T-helper 17 cell (primary cell): Measurements from ENCODE around the gene EXOSC7. TPM values are rescaled to one million over a fixed set of nuclear protein-coding genes. Genes with fewer than 3 reads are reported as not detected.

Experiments
- ATAC-seq: fragments of 150-1000 bp; cut with Tn5 transposase; 2 replicates; pipeline ENCODE4 v1.10.0; 2021; ENCODE audit warnings: mild to moderate bottlenecking, moderate library complexity
- DNase-seq, 3 donors: peaks; one replicate each; pipeline versions ENCODE4 v3.0.0 to v3.0.0-alpha.2; 2020 to 2021
- H3K9me3 ChIP-seq: one replicate; pipeline ENCODE4 v1.7.0; 2013; ENCODE audit warnings: low read length, mild to moderate bottlenecking; ENCODE audit not compliant: control insufficient read depth, poor library complexity, severe bottlenecking
- H3K27ac Mint-ChIP-seq: one replicate; pipeline ENCODE4 v1.8.0; 2022; ENCODE audit warnings: mild to moderate bottlenecking, moderate library complexity, mixed read lengths
- H3K27me3 Mint-ChIP-seq: one replicate; pipeline ENCODE4 v1.8.0; 2022; ENCODE audit warnings: mixed read lengths
- H3K36me3 Mint-ChIP-seq: one replicate; pipeline ENCODE4 v1.8.0; 2022; ENCODE audit warnings: low read depth, mixed read lengths
- H3K4me1 Mint-ChIP-seq: one replicate; pipeline ENCODE4 v1.8.0; 2022; ENCODE audit warnings: mild to moderate bottlenecking, mixed read lengths
- H3K4me3 Mint-ChIP-seq: one replicate; pipeline ENCODE4 v1.8.0; 2022; ENCODE audit warnings: mild to moderate bottlenecking, moderate library complexity, mixed read lengths
- total RNA-seq, 4 donors: library from RNA in 2 of 4; stranded (reverse) in 2 of 4; gene quantifications; one replicate each; pipeline ENCODE4 v1.2.3 and lab custom pipeline; 2022 to 2026

The EXOSC7 gene
- total RNA-seq, 2 donors from 2014 or later, result 36.5 to 36.9 TPM

DNA sequence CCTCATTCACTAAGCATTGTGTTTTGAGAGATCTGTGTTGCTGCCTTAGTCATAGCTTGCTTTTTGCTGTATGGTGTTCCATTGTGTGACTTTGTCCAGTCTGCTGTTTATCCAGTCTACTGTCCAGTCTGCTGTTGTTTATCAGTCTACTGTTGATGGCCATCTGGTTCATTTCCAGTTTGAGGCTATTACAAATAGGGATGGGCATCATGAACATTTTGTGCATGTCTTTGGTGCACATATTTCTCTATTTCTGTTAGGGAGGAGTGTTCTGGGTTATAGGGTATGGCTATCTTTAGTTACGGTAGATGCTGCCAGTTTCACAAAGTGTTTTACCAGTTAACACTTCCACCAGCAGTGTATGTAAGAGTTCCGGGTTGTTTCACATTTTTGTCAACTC is 27.8 kb downstream of the EXOSC7 start:
- no peaks in the 10 kb centered on the region for H3K9me3 ChIP-seq
- H3K27ac Mint-ChIP-seq, result no peak overlapping the region
- ATAC-seq, result no peak
- peak overlapping the region; percentile 28 for H3K4me3 Mint-ChIP-seq
- H3K27me3 Mint-ChIP-seq, result no peaks in the 10 kb centered on the region
- H3K36me3 Mint-ChIP-seq, result peaks cover 10% of the 10 kb centered on the region
- H3K4me1 Mint-ChIP-seq, result peaks cover 32% of the 10 kb centered on the region
- DNase-seq, result no peak

DNA sequence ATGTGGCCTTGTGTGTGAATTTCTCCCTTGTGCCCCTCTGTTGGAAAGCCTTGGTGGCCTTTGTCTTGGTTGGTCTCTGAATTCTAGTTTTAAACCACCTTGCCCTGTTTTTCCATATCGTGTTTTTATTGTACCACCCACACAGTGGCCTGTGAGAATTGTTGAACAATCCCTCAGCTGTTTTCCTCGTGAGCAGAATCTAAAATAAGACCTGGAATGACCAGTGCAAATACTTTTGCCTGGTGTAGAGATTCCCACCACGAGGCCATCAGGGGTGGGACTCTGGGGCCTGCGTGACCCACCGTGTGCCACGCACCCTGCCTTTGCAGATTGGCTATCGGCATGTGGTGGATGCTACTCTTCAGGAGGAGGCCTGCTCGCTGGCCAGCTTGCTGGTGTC is 31.0 kb downstream of the EXOSC7 start:
- peak overlapping the region; percentile 90 for H3K27ac Mint-ChIP-seq
- H3K4me1 Mint-ChIP-seq, result peaks cover 57% of the 10 kb centered on the region
- H3K9me3 ChIP-seq, result no peaks in the 10 kb centered on the region
- no peaks in the 10 kb centered on the region for H3K27me3 Mint-ChIP-seq
- peaks cover 14% of the 10 kb centered on the region for H3K36me3 Mint-ChIP-seq
- DNase-seq (no peak), ATAC-seq (no peak)
- peak overlapping the region; percentile 41 for H3K4me3 Mint-ChIP-seq

DNA sequence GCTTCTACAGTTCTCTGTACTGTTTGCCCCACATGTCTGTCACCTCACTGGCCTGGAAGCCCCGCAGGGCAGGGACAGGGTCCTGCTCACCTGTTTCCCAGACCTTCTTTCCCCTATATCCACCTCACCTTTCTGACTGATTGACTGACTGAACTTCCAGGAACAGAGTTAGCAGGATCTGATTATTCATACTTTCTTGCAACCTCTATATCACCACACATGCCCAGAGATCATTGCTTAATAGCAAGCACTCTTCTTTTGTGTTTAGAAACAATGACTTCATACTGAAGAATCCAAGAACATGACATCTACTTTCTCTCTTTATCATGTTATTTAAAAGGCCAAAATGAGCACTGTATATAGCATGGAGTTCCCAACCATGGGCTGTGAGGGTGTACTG is 32.1 kb downstream of the EXOSC7 start:
- ATAC-seq, result no peak
- H3K36me3 Mint-ChIP-seq, result peaks cover 16% of the 10 kb centered on the region
- H3K9me3 ChIP-seq, result no peaks in the 10 kb centered on the region
- no peak for DNase-seq
- peaks cover 59% of the 10 kb centered on the region for H3K4me1 Mint-ChIP-seq
- H3K27ac Mint-ChIP-seq, result peak overlapping the region; percentile 90
- peak overlapping the region; percentile 39 for H3K4me3 Mint-ChIP-seq
- H3K27me3 Mint-ChIP-seq, result no peaks in the 10 kb centered on the region

DNA sequence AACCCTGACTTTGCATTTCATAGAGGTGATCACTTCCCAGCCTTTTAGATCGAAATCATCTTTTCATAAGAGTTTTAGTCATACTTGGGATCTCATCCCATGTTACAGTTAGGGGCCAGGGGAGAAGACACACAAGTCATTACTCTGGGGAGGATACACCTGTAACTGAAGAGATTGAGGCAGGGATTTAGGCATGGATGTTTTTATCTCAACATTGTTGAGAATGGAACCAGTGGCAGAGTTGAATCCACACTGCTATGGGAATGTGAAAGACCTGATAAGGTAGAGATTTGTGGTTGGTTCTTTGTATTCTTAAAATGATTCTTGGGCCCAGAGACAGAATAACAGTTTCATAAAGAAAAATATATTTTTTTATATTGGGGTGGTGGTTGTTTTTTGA is 33.8 kb downstream of the EXOSC7 start:
- Mint-ChIP-seq H3K4me3 (no peak overlapping the region), H3K27ac (peak overlapping the region; percentile 90), H3K4me1 (peaks cover 54% of the 10 kb centered on the region), H3K36me3 (peaks cover 15% of the 10 kb centered on the region), H3K27me3 (no peaks in the 10 kb centered on the region)
- DNase-seq (no peak), ATAC-seq (no peak)
- no peaks in the 10 kb centered on the region for H3K9me3 ChIP-seq

DNA sequence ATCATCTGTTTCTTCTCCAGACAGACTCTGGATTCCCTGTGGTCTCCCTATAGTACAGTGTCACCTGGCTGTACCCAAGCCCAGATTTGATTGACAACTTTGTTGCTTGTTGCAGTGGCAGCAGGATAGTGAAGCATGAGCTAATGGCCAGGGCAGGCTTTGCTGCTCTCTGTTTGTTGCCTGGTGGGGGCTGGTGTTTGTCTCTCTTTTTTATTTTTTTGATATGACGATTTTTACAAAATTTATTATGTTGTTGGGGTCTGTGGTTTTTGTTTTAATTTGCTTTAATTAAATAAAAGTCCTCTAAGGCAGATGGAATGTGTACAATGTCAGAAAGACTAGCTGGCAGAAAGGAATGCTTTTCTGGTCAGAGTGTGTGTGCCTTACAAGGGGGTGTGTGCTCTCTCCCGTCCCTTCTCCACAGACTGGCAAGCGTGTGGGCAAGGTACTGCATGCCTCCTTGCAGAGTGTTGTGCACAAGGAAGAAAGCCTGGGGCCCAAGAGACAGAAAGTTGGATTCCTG is 34.8 kb downstream of the EXOSC7 start:
- H3K4me1 Mint-ChIP-seq, result peaks cover 46% of the 10 kb centered on the region
- peak overlapping the region; percentile 49 for H3K4me3 Mint-ChIP-seq
- peaks cover 13% of the 10 kb centered on the region for H3K36me3 Mint-ChIP-seq
- H3K27ac Mint-ChIP-seq, result peak overlapping the region; percentile 90
- no peaks in the 10 kb centered on the region for H3K27me3 Mint-ChIP-seq
- H3K9me3 ChIP-seq, result no peaks in the 10 kb centered on the region
- DNase-seq (no peak), ATAC-seq (no peak)

DNA sequence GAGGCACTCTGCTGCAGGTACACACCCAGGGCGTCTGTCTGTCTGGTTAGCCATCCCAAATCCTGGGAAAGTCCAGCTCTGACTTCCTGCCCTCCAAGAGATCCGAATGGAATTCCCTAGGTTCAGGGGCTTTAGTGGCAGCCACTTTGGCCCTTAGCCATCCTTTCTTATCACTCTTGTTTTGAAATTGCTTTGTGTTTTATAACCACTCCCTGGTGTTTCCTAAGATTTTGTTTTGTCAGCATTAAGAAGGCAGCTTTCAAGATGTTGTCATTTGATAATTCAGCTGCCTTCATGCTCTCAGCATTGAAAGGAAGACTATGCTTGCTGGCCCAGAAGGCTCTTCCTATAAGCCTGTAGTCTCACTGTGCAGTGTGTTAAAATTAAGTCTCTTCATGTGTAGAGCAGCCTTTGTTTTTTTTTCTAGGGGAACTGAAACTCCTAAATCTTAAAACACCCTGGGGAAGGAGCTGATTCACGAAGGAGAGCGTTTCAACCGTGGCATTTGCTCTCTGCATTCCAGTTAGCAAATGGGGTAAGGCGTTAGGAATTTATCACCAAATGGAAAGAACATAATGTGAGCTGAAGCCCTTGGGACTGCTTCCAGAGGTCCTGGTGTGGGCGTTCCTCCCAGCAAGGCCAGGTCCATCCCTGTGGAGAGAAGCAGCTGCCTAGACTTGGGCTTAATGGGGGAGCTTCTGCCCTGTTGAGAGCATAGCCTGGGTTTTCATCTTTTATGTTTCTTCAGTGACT is 35.9 kb downstream of the EXOSC7 start:
- Mint-ChIP-seq H3K27ac (peak overlapping the region; percentile 90), H3K36me3 (peaks cover 13% of the 10 kb centered on the region), H3K4me1 (peaks cover 44% of the 10 kb centered on the region), H3K4me3 (peak overlapping the region; percentile 71), H3K27me3 (no peaks in the 10 kb centered on the region)
- ATAC-seq (peak; percentile 32), DNase-seq (no peak)
- no peaks in the 10 kb centered on the region for H3K9me3 ChIP-seq

DNA sequence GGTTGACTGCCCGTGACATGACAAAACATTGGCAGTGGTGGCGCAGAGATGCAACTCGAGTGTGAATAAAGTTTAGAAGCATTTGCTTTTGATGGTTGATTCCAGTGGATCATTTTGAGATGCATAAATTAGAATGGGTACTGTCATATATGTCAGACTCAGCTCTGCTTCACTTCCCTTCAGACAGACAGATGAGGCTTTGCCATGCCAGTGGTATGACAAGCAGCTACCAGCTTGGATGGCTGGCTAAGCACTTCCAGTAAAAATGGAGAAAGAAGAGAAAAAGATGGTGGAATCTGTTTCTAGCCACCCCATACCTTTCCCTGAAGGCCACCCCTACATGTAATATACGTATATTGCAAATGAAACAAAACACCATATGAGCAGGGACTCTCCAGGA is 36.5 kb downstream of the EXOSC7 start:
- peaks cover 13% of the 10 kb centered on the region for H3K36me3 Mint-ChIP-seq
- H3K4me1 Mint-ChIP-seq, result peaks cover 40% of the 10 kb centered on the region
- peak overlapping the region; percentile 90 for H3K27ac Mint-ChIP-seq
- H3K27me3 Mint-ChIP-seq, result no peaks in the 10 kb centered on the region
- no peaks in the 10 kb centered on the region for H3K9me3 ChIP-seq
- no peak for DNase-seq
- H3K4me3 Mint-ChIP-seq, result no peak overlapping the region
- ATAC-seq, result no peak

DNA sequence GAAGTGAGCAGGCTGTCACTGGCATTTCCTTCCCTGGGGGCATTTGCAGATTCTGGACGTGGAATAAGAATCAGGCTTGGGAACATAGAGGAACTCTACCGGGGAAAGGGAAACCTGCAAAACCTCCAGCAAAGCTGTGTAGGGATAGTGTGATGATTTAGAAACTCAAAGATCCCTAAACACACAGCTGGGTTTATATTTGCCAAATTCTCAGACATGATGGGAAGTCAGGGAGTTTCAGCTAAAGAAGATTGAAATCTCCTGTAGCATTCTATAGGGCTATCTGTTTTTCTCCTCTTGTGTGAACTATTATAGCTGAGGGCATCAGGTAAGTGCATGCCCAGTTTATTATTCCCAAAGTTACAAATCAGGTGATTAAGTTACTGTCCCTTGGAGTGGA is 40.9 kb downstream of the EXOSC7 start:
- Mint-ChIP-seq H3K27me3 (no peaks in the 10 kb centered on the region), H3K36me3 (peaks cover 6% of the 10 kb centered on the region), H3K4me3 (no peak overlapping the region), H3K4me1 (peaks cover 30% of the 10 kb centered on the region), H3K27ac (peak overlapping the region; percentile 53)
- DNase-seq (no peak), ATAC-seq (no peak)
- no peaks in the 10 kb centered on the region for H3K9me3 ChIP-seq

DNA sequence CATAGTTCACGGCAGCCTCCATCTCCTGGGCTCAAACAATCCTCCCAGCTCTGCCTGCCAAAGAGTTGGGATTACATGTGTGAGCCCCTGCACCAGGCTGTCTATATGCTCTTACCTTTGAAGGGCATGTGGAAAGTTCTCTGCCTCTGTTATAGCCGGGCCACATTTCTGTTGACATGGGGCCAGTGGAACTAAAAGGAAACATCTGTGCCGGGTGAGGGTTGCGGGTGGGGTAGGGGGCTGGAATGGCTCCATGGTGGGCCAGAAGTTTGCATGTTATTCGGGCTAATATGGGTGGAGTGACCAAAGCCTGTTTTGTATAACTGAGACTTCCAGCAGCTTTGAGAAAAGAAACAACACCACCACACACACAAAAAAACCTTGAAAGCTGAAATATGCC is 41.8 kb downstream of the EXOSC7 start:
- ATAC-seq, result no peak
- no peaks in the 10 kb centered on the region for H3K9me3 ChIP-seq
- DNase-seq, result no peak
- Mint-ChIP-seq H3K27me3 (no peaks in the 10 kb centered on the region), H3K4me1 (peaks cover 26% of the 10 kb centered on the region), H3K27ac (peak overlapping the region; percentile 65), H3K36me3 (peaks cover 1% of the 10 kb centered on the region), H3K4me3 (no peak overlapping the region)

DNA sequence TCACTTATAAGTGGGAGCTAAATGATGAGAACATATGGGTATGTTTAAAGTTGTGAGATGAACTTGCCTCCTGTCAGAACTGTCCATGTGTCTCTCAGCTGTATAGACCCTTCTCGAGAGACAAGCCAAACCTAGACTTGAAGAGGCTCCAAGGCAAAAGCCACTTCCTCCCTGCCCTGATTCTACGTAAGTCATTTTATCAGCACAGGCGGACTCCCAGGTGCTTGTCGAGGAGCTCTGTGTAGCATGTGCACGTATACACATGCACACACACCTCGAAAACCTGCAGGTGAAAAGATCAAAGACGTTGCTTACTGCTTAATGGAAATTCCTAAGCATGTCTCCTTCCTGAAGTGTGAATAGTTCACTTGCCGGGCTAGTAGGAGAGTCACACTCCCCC is 44.5 kb downstream of the EXOSC7 start:
- Mint-ChIP-seq H3K27ac (peak overlapping the region; percentile 91), H3K4me1 (peaks cover 26% of the 10 kb centered on the region), H3K27me3 (no peaks in the 10 kb centered on the region), H3K36me3 (no peaks in the 10 kb centered on the region), H3K4me3 (peak overlapping the region; percentile 77)
- peak; percentile 91 for ATAC-seq
- no peak for DNase-seq
- H3K9me3 ChIP-seq, result no peaks in the 10 kb centered on the region

DNA sequence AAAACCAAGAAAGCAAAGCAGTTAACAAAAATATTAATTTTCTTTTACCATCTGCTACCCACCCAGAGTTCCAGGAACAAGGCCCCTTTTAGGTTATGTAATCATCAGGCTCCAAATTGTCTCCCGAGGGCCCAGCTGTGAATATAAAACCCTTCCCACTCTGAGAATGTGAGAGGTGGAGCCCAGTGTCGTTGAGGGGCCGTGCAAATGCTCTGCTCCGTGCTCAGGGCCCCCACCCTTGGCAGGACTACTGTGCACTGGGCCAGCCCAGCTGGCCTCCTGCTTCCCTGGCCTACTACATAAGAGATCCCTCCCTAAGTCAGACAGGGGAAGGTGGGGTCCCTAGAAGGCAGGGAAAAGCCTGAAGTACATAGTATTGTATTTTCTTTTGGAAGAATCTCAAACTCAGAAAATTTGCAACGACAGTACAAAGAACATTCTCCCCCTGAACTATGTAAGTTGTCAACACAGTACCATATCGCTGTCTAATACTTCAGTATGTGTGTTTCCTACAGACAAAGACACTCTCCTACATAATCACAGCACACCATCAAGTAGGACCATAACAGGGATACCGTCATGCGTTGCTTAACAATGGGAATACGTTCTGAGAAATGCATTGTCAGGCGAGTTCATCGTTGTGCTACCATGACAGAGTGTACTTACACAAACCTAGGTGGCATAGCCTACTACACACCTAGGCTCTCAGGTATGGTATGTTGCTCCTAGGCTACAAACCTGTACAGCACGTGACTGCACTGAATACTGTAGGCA is 45.7 kb downstream of the EXOSC7 start:
- no peak for ATAC-seq
- no peak for DNase-seq
- peak overlapping the region; percentile 77 for H3K4me3 Mint-ChIP-seq
- H3K36me3 Mint-ChIP-seq, result no peaks in the 10 kb centered on the region
- H3K9me3 ChIP-seq, result no peaks in the 10 kb centered on the region
- no peaks in the 10 kb centered on the region for H3K27me3 Mint-ChIP-seq
- peaks cover 26% of the 10 kb centered on the region for H3K4me1 Mint-ChIP-seq
- peak overlapping the region; percentile 91 for H3K27ac Mint-ChIP-seq

DNA sequence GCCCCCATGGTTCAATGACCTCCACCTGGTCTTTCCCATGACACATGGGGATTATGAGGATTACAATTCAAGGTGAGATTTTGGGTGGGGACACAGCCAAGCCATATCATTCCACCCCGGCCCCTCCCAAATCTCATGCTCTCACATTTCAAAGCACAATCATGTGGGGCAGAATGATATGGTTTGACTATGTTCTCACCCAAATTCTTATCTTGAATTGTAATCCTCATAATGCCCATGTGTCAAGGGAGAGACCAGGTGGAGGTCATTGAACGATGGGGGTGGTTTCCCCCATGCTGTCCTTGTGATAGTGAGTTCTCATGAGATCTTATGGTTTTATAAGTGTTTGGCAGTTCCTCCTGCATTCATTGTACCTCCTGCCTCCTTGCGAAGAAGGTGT is 47.6 kb downstream of the EXOSC7 start:
- Mint-ChIP-seq H3K27ac (no peak overlapping the region), H3K36me3 (no peaks in the 10 kb centered on the region), H3K4me3 (no peak overlapping the region), H3K27me3 (no peaks in the 10 kb centered on the region), H3K4me1 (peaks cover 21% of the 10 kb centered on the region)
- no peaks in the 10 kb centered on the region for H3K9me3 ChIP-seq
- ATAC-seq (no peak), DNase-seq (no peak)

DNA sequence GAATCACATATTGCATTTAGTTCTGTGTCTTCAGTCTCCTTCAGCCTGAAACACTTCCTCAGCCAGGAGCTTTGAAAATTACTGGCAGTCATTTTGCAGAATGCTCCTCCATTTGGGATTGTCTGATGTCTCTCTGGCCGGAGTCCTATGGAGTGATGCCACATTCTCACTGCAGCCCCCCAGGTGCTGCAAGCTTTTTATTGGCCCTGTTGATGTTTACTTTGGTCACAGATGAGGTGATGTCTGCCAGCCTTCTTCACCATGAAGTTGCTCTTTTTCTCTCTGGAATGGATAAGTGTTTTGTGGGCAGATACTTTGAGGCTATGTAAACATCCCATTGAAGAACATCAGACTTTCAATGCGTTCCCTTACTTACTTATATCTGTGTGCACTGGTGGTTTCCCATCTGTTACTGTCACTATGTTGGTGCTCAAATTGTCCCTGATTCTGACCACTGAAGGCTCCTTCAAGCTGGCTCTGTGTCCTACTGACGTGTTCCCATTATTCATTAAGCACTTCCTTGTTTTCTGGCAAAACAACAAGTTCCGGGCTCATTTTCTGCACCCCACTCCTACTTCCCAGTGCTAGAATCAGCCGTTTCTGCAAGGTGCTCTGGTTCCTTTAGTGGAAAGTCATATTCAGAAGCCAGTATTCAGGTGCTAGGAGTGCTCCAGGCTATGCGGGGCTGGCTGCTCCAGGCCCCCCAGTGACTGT is 48.7 kb downstream of the EXOSC7 start:
- no peaks in the 10 kb centered on the region for H3K27me3 Mint-ChIP-seq
- no peaks in the 10 kb centered on the region for H3K36me3 Mint-ChIP-seq
- no peaks in the 10 kb centered on the region for H3K9me3 ChIP-seq
- peaks cover 21% of the 10 kb centered on the region for H3K4me1 Mint-ChIP-seq
- H3K4me3 Mint-ChIP-seq, result no peak overlapping the region
- no peak for DNase-seq
- no peak for ATAC-seq
- no peak overlapping the region for H3K27ac Mint-ChIP-seq
